Measurements from ENCODE around the gene TBC1D4. TPM values are rescaled to one million over a fixed set of nuclear protein-coding genes. Genes with fewer than 3 reads are reported as not detected.

TBC1D4 gene
- total RNA-seq, 1 experiment from 2014 or later: 5.5 TPM

- H3K27me3 ChIP-seq (ENCODE audit: control insufficient read depth, insufficient read depth, low read length): no peaks in the 10 kb centered on the region
- TF ChIP-seq CTCF (IDR thresholded peaks at IDR 0.05): no peak
- no peak for TF ChIP-seq SIN3A (IDR thresholded peaks at IDR 0.05; ENCODE audit: borderline replicate concordance, insufficient read depth, low read depth, low read length)
- TF ChIP-seq TCF7L2 (IDR thresholded peaks at IDR 0.05; ENCODE audit: low read depth, low read length): no peak
- TF ChIP-seq POLR2AphosphoS5 (IDR thresholded peaks at IDR 0.05; ENCODE audit: low read depth, low read length): no peak
- H3K9me3 ChIP-seq (ENCODE audit: control insufficient read depth, insufficient read depth, low read depth, low read length): no peaks in the 10 kb centered on the region
- no peak for ATAC-seq
- no peak overlapping the region for H3K27ac ChIP-seq (ENCODE audit: low read length)
- intact Hi-C loops (cut with micrococcal nuclease; ENCODE audit: unreplicated experiment) (no loop called here), in situ Hi-C loops (cut with HindIII; ENCODE audit: low pct_unique_long_range_greater_than_20kb, low sequenced_read_pairs) (no loop called here)
- POLR2A ChIA-PET: no interaction called here
- no TSS peak for BruUV-seq (replicated peaks)
- DNase-seq (ENCODE audit: low read depth, low spot score): no peak
- no peaks in the 10 kb centered on the region for H3K36me3 ChIP-seq (ENCODE audit: control insufficient read depth, insufficient read depth, low read length)
- CTCF ChIA-PET: no interaction called here
- H3K4me3 ChIP-seq (ENCODE audit: low read depth in 2 of 2, low read length in 2 of 2): no peak overlapping the region
- no peaks in the 10 kb centered on the region for H3K4me1 ChIP-seq (ENCODE audit: control insufficient read depth, insufficient read depth, low read length)
Measured at GRCh38 chr13:75302071-75302698, 179.8 kb downstream of the TBC1D4 start.

DNA sequence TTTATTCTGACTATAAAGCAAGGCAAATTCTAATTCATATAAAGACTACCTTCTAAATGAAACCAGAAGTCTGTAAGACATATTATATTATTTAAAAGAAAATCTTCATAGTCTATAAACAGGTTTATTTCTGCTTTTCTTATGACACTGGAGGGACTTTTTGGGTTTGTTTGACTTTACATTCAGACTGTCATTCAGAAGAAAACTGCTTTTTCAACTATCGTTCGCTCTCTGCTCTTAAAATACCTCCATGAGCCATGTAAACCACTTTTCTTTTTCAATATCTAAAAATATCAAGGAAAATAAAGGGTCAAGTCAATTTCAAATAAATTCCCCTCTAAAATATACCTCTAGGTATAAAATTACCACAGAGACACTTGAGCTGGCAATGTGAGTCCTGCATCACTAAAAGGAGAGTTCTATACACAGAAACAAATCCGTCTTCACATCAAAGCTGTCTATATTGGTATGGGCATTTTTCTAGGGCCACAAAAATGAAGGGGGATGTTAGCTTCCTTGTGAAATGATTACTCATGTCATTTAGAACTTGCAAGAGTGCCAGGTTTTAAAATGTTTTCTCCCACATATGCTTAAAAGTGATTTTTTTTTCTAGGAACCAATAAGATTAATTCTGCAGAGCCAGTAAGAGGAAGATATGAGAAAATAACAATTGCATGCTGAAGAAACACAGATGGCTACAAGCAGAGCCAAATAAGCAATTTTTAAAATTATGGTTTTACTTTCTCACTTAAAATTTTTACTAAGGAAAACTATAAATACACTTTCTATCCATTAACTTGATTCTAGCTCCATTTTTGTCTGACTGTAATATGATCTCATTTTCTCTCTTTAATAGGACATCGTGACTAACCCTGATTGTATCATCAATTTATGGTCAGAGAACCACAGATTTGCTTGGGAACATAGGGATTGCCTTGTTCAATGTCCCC, 181.8 kb downstream of the TBC1D4 start:
- ATAC-seq (no peak), DNase-seq (ENCODE audit: low read depth, low spot score) (no peak)
- TF ChIP-seq CTCF (IDR thresholded peaks at IDR 0.05): no peak
- TF ChIP-seq SIN3A (IDR thresholded peaks at IDR 0.05; ENCODE audit: borderline replicate concordance, insufficient read depth, low read depth, low read length): no peak
- no peak for TF ChIP-seq TCF7L2 (IDR thresholded peaks at IDR 0.05; ENCODE audit: low read depth, low read length)
- TF ChIP-seq POLR2AphosphoS5 (IDR thresholded peaks at IDR 0.05; ENCODE audit: low read depth, low read length): no peak
- TF ChIP-seq, protein P1, sequence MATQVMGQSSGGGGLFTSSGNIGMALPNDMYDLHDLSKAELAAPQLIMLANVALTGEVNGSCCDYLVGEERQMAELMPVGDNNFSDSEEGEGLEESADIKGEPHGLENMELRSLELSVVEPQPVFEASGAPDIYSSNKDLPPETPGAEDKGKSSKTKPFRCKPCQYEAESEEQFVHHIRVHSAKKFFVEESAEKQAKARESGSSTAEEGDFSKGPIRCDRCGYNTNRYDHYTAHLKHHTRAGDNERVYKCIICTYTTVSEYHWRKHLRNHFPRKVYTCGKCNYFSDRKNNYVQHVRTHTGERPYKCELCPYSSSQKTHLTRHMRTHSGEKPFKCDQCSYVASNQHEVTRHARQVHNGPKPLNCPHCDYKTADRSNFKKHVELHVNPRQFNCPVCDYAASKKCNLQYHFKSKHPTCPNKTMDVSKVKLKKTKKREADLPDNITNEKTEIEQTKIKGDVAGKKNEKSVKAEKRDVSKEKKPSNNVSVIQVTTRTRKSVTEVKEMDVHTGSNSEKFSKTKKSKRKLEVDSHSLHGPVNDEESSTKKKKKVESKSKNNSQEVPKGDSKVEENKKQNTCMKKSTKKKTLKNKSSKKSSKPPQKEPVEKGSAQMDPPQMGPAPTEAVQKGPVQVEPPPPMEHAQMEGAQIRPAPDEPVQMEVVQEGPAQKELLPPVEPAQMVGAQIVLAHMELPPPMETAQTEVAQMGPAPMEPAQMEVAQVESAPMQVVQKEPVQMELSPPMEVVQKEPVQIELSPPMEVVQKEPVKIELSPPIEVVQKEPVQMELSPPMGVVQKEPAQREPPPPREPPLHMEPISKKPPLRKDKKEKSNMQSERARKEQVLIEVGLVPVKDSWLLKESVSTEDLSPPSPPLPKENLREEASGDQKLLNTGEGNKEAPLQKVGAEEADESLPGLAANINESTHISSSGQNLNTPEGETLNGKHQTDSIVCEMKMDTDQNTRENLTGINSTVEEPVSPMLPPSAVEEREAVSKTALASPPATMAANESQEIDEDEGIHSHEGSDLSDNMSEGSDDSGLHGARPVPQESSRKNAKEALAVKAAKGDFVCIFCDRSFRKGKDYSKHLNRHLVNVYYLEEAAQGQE (IDR thresholded peaks at IDR 0.05; ENCODE audit: insufficient read depth in 1 of 2, low read depth in 2 of 2, low read length in 1 of 2): no peak
- CTCF ChIA-PET: no interaction called here
- BruUV-seq (replicated peaks): no TSS peak
- H3K4me1 ChIP-seq (ENCODE audit: control insufficient read depth, insufficient read depth, low read length): no peaks in the 10 kb centered on the region
- no peaks in the 10 kb centered on the region for H3K9me3 ChIP-seq (ENCODE audit: control insufficient read depth, insufficient read depth, low read depth, low read length)
- H3K27ac ChIP-seq (ENCODE audit: low read length): no peak overlapping the region
- H3K4me3 ChIP-seq (ENCODE audit: low read depth in 2 of 2, low read length in 2 of 2): no peak overlapping the region
- H3K27me3 ChIP-seq (ENCODE audit: control insufficient read depth, insufficient read depth, low read length): no peaks in the 10 kb centered on the region
- intact Hi-C loops (cut with micrococcal nuclease; ENCODE audit: unreplicated experiment): no loop called here
- in situ Hi-C loops (cut with HindIII; ENCODE audit: low pct_unique_long_range_greater_than_20kb, low sequenced_read_pairs): no loop called here
- POLR2A ChIA-PET: no interaction called here
- H3K36me3 ChIP-seq (ENCODE audit: control insufficient read depth, insufficient read depth, low read length): no peaks in the 10 kb centered on the region

Data from Panc1 (cell line).